Stimulated activated naive B cell treated with anti-CD40 and anti-IgM and Interleukin-4, amounts not matched to agents 10 μg/mL and 1 μg/mL and 100 μg/mL, for 72 hours (primary cell): ENCODE measurements around the gene TRERF1.
A peak's percentile ranks its signal among the peaks of the same experiment; 100 is the strongest.
"Not testable (repeated sequence)": the region's sequence is repeated elsewhere in the genome, so short reads cannot be mapped to it uniquely, and the experiment has no call there.

ENCODE experiments used
- ATAC-seq, 2 donors: fragments of 150-1000 bp; cut with Tn5 transposase; replicated peaks; 2 replicates each; pipeline ENCODE4 v1.10.0; 2021; ENCODE audit warnings: moderate library complexity in 1 of 2
- DNase-seq: peaks from one replicate; pipeline ENCODE4 v3.0.0; 2021
- H3K27ac Mint-ChIP-seq: one replicate; pipeline ENCODE4 v1.8.0; 2022; ENCODE audit warnings: mild to moderate bottlenecking, mixed read lengths
- H3K27me3 Mint-ChIP-seq, 2 donors: one replicate each; pipeline ENCODE4 v1.8.0; 2022; ENCODE audit warnings: mixed read lengths in 2 of 2
- H3K36me3 Mint-ChIP-seq, 2 donors: one replicate each; pipeline ENCODE4 v1.8.0; 2022; ENCODE audit warnings: mixed read lengths in 2 of 2, mild to moderate bottlenecking in 1 of 2
- H3K4me1 Mint-ChIP-seq, 2 donors: one replicate each; pipeline ENCODE4 v1.8.0; 2022; ENCODE audit warnings: mixed read lengths in 2 of 2, mild to moderate bottlenecking in 1 of 2
- H3K4me3 Mint-ChIP-seq, 2 donors: one replicate each; pipeline ENCODE4 v1.8.0; 2022; ENCODE audit warnings: mild to moderate bottlenecking in 2 of 2, mixed read lengths in 2 of 2, moderate library complexity in 1 of 2
- H3K9me3 Mint-ChIP-seq, 2 donors: one replicate each; pipeline ENCODE4 v1.8.0; 2022; ENCODE audit warnings: mixed read lengths in 2 of 2, mild to moderate bottlenecking in 1 of 2

Gene TRERF1

DNA sequence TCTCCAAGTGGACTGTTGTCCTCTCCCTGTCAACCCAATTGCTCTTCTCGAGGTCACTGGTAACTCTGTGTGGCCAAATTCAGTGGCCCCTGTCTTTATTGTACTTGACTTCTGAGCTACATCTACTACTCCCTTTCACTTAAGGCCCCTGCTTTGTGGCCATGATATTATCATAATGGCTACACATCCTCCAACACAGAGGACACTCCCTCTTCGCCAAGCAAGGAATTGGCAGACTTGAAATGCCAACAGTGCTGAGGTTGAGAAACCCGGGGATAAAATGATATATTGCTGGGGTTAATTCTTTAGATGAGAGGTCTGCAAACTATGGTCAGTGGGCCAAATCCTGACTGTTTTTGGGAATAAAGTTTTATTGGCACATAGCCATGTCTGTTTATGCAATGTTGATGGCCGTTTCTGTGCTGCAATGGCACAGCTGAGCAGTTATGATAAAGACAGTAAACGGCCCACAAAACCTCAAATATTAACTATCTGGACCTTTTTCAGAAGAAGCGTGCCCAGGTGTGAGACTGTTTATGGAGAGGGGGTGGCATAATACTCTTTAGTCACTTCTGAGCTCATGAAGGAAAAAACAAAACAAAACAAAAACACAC lies 222.1 kb downstream of the TRERF1 start:
- ATAC-seq (no peak), DNase-seq (no peak)
- Mint-ChIP-seq H3K4me1 (peaks cover 1 to 4% of the 10 kb centered on the region in 2 donors), H3K27ac (no peak overlapping the region), H3K36me3 (peaks cover 0 to 2% of the 10 kb centered on the region in 2 donors), H3K27me3 (no peaks in the 10 kb centered on the region), H3K4me3 (no peak overlapping the region), H3K9me3 (no peaks in the 10 kb centered on the region)

DNA sequence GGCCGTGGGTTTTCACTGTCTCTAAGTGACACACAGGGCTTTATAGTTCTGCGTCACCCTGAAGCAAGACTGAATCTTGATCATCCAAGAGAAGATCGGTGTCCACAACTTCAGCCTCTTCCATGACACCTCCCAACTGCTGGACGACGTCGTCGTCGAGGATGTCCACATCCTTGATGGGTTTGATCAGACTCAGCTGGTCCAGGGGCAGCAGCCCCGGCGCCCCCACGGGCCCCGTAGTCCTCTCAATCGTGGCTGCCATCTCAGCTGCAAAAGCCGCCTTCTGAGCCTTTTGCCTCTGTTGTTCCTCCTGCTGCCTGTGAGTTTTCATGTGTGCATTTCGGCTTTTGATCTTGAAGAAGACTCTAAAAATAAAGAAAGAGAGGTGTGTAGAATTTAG lies 223.4 kb downstream of the TRERF1 start:
- Mint-ChIP-seq H3K27ac (no peak overlapping the region), H3K27me3 (no peaks in the 10 kb centered on the region), H3K36me3 (no peaks in the 10 kb centered on the region), H3K9me3 (no peaks in the 10 kb centered on the region), H3K4me3 (no peak overlapping the region), H3K4me1 (peaks cover 5 to 7% of the 10 kb centered on the region in 2 donors)
- DNase-seq (no peak), ATAC-seq (no peak)

DNA sequence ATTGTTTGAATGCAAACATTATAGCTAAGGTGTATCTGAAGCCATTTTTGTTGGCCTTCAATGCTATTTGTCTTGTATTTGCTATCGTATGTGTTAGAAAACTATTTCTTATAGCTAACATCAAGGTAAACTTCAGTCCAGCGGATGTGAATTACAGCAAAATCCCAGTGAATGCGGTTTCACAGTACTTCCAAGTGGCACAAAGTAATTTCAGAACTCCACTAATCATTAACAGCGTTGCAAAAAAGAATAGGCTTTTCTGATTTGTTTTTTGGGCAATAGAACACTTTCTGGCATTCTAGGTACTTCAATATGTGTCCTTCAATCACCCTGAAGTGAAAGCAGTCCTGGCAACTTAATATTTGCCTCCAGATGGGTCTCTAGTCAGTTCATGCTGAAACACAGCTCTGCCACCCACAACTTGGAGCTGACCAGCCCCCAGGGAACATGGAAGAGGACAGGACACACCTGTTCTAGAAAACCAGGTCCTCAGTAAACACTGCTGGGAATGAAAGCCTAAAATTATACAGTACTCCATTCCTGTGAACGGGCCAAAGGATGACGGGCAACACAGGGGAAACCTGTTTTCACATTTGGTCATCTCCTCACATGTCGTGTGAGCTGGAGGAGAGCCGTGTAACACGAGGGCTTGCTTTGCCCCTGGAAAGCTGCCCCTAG lies 224.4 kb downstream of the TRERF1 start:
- no peaks in the 10 kb centered on the region for H3K27me3 Mint-ChIP-seq
- no peak overlapping the region for H3K4me3 Mint-ChIP-seq
- peaks cover 5 to 7% of the 10 kb centered on the region in 2 donors for H3K4me1 Mint-ChIP-seq
- ATAC-seq: no peak
- no peaks in the 10 kb centered on the region for H3K36me3 Mint-ChIP-seq
- no peaks in the 10 kb centered on the region for H3K9me3 Mint-ChIP-seq
- H3K27ac Mint-ChIP-seq: no peak overlapping the region
- no peak for DNase-seq

DNA sequence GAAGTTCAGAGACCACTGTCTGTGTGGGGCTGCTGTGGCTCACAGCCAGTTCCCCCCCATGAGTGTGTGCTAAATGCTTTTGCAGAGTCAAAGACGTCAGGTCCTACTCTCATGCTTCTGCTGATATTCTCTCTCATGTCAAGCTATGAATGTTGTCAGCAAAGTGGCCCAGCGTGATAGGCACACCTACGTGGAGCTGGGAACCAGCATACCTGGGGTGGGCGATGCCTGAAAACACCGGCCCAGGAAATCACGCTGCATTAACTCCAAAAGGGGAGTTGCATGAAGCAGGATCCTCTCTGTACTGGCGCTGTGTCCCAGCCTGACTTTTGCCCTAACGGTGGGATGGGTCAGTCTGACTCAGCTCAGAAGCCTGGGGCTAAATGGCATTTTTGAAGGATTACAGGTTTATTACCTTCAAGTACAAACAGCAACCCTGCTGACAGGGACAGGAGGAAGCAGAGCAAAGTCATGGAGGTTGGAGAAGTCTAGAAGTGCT lies 225.0 kb downstream of the TRERF1 start:
- Mint-ChIP-seq H3K36me3 (no peaks in the 10 kb centered on the region), H3K27ac (no peak overlapping the region), H3K4me3 (no peak overlapping the region), H3K4me1 (peaks cover 5 to 7% of the 10 kb centered on the region in 2 donors), H3K9me3 (no peaks in the 10 kb centered on the region), H3K27me3 (no peaks in the 10 kb centered on the region)
- DNase-seq (no peak), ATAC-seq (no peak)

DNA sequence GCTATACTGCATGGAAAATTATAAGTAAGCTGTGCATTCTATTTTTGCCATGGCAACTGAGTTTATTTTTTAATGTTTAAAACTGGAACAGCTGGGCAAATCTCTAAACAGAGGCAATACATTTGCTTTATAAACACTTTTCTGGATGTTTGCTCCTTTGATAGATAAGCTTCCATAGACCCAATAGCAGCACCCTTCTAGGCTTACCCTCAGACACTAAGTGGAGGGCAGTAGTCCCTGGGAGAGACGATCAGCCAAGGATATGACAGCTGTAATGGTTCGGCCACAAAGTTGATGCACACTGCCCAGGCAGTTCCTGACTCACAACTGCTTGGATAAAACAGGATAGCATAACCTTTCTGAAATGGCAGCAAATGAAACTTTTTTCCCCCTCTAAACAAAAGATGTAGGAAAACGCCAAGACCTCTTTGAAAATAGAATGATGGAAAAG lies 225.5 kb downstream of the TRERF1 start:
- DNase-seq (no peak), ATAC-seq (no peak)
- no peak overlapping the region for H3K4me3 Mint-ChIP-seq
- H3K36me3 Mint-ChIP-seq: no peaks in the 10 kb centered on the region
- no peaks in the 10 kb centered on the region for H3K9me3 Mint-ChIP-seq
- peaks cover 5 to 7% of the 10 kb centered on the region in 2 donors for H3K4me1 Mint-ChIP-seq
- no peaks in the 10 kb centered on the region for H3K27me3 Mint-ChIP-seq
- no peak overlapping the region for H3K27ac Mint-ChIP-seq

DNA sequence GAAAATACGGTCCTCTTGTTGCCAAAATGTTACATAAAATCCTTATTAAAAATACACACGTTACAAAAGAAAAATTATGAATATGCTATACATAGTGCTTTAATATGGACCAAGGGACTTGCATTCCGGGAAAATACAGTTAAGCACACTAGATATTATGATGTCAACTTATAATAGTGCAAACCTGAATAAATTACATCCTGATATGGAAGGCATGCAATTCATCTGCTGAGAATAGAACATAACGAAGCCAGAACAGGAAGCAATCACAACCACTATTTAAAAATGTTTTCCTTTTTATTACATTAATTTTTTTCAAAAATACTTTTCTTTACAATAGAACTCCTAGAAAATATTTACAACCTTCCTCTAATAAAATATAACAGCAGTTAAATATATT lies 226.3 kb downstream of the TRERF1 start:
- Mint-ChIP-seq H3K4me3 (no peak overlapping the region), H3K27me3 (no peaks in the 10 kb centered on the region), H3K4me1 (peaks cover 8 to 12% of the 10 kb centered on the region in 2 donors), H3K36me3 (no peaks in the 10 kb centered on the region), H3K9me3 (no peaks in the 10 kb centered on the region), H3K27ac (no peak overlapping the region)
- no peak for DNase-seq
- no peak for ATAC-seq

DNA sequence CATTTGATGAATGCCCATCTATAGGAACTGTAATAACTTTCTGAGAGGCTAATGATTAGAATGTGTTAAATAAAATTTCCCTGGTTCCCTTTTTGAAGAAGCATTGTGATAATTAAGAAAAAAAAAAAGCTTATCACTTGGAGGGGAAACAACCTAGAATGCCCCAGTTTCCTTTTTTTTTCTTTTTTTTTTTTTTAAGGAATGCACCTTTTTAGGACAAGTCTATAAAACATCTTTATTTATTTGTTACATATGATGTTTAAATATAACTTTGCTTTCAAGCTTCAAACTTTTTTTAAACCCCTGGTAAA lies 226.7 kb downstream of the TRERF1 start:
- no peak overlapping the region for H3K27ac Mint-ChIP-seq
- H3K36me3 Mint-ChIP-seq: no peaks in the 10 kb centered on the region
- no peaks in the 10 kb centered on the region for H3K27me3 Mint-ChIP-seq
- ATAC-seq (peak in 1 of 2 donors; percentile 16), DNase-seq (no peak)
- peaks cover 8 to 12% of the 10 kb centered on the region in 2 donors for H3K4me1 Mint-ChIP-seq
- H3K4me3 Mint-ChIP-seq: no peak overlapping the region
- H3K9me3 Mint-ChIP-seq: no peaks in the 10 kb centered on the region

DNA sequence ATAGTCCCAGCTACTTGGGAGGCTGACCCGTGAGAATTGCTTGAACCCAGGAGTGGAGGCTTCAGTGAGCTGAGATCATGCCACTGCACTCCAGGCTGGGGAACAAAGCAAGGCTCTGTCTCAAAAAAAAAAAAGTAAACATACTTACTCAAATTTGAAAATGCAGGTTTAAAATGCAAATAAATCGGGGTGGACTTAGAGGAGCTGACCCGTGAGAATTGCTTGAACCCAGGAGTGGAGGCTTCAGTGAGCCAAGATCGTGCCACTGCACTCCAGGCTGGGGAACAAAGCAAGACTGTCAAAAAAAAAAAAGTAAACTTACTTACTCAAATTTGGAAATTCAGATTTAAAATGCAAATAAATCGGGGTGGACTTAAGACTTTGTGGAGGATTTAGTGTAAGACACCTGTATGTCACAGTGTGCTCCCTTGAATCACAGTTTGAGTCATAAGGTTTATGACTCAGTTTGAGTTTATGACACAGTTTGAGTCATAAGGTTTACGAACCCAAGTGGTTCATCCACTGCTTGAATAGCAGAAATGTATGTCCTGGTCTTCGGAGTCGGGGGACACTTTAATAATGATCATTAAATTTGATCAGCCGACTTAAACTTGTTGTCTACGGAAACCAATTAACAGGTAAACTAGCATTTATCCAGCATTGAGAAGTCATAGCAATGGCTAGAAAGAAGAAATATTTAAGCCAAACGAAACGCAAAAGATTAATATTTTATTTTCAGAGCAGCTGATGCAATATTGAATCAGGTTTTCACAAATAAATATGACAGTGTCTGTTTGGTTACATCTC lies 227.3 kb downstream of the TRERF1 start:
- H3K27me3 Mint-ChIP-seq: no peaks in the 10 kb centered on the region
- peak overlapping the region in 1 of 2 donors; percentile 25 for H3K4me3 Mint-ChIP-seq
- no peaks in the 10 kb centered on the region for H3K36me3 Mint-ChIP-seq
- ATAC-seq: peak; percentile 97 to 99
- DNase-seq: peak; percentile 4
- H3K27ac Mint-ChIP-seq: peak overlapping the region; percentile 51
- H3K9me3 Mint-ChIP-seq: no peaks in the 10 kb centered on the region
- H3K4me1 Mint-ChIP-seq: peaks cover 7 to 12% of the 10 kb centered on the region in 2 donors

DNA sequence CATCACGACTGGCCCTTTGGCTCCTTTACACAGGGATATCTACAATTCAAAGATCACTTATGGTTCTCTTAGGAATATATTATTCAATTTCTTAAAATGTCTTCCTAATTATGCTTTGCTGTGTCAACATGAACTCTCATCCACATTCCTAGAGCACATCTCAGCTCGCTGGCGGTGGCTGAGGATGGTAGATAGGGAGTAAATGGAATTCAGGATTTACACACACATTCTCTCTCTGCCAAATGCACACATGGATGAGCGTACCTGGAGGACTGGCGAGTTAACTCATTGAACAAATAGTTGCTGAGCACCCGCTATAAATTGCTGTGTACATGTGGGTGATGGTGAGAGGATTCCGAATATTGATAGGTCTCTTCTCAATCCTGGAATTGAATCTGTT lies 229.3 kb downstream of the TRERF1 start:
- peaks cover 9 to 19% of the 10 kb centered on the region in 2 donors for H3K4me1 Mint-ChIP-seq
- H3K9me3 Mint-ChIP-seq: no peaks in the 10 kb centered on the region
- DNase-seq (no peak), ATAC-seq (no peak)
- H3K27ac Mint-ChIP-seq: no peak overlapping the region
- peaks cover 3 to 4% of the 10 kb centered on the region in 2 donors for H3K36me3 Mint-ChIP-seq
- no peak overlapping the region for H3K4me3 Mint-ChIP-seq
- H3K27me3 Mint-ChIP-seq: no peaks in the 10 kb centered on the region

DNA sequence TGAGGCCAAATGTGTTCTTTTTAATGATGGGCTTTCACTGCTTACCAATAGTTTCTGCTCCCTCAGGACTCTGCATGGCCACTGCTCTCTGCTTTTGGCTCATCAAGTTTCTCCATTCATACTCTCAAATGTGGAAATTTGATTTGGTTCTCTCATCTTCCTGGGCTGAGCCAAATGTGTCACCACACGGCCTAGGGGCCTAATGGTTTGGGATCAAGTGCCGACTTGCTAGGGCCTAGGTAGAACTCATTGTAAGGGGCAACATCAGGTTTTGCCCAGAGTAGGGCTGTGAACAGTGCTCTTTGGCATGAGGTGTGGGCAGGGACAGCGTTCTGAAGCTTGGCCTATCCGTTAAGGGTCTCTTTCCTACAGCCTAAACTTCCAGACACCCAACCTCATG lies 230.2 kb downstream of the TRERF1 start:
- H3K4me1 Mint-ChIP-seq: peaks cover 11 to 22% of the 10 kb centered on the region in 2 donors
- H3K9me3 Mint-ChIP-seq: no peaks in the 10 kb centered on the region
- ATAC-seq (no peak), DNase-seq (no peak)
- H3K27me3 Mint-ChIP-seq: no peaks in the 10 kb centered on the region
- H3K27ac Mint-ChIP-seq: no peak overlapping the region
- H3K4me3 Mint-ChIP-seq: no peak overlapping the region
- peaks cover 3 to 4% of the 10 kb centered on the region in 2 donors for H3K36me3 Mint-ChIP-seq

DNA sequence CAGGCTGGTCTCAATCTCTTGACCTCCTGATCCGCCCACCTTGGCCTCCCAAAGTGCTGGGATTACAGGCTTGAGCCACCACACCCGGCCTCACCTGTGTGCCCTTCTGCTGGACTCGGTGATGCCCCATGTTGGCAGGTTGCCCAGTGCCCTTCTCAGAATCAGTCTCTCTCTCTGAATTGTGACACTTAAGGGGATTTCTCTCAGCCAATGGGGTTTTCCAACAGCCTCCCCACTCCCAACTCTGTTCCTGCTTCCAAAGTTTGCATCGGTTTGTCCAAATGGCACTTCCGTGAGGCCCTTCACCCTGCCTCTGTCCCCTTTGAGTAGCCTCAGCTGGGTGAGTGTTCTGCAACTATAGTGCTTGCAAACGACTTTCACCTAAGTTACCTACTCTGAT lies 230.9 kb downstream of the TRERF1 start:
- peaks cover 16 to 30% of the 10 kb centered on the region in 2 donors for H3K4me1 Mint-ChIP-seq
- H3K9me3 Mint-ChIP-seq: no peaks in the 10 kb centered on the region
- peaks cover 3 to 4% of the 10 kb centered on the region in 2 donors for H3K36me3 Mint-ChIP-seq
- H3K4me3 Mint-ChIP-seq: no peak overlapping the region
- no peak overlapping the region for H3K27ac Mint-ChIP-seq
- DNase-seq (no peak), ATAC-seq (no peak)
- H3K27me3 Mint-ChIP-seq: no peaks in the 10 kb centered on the region

DNA sequence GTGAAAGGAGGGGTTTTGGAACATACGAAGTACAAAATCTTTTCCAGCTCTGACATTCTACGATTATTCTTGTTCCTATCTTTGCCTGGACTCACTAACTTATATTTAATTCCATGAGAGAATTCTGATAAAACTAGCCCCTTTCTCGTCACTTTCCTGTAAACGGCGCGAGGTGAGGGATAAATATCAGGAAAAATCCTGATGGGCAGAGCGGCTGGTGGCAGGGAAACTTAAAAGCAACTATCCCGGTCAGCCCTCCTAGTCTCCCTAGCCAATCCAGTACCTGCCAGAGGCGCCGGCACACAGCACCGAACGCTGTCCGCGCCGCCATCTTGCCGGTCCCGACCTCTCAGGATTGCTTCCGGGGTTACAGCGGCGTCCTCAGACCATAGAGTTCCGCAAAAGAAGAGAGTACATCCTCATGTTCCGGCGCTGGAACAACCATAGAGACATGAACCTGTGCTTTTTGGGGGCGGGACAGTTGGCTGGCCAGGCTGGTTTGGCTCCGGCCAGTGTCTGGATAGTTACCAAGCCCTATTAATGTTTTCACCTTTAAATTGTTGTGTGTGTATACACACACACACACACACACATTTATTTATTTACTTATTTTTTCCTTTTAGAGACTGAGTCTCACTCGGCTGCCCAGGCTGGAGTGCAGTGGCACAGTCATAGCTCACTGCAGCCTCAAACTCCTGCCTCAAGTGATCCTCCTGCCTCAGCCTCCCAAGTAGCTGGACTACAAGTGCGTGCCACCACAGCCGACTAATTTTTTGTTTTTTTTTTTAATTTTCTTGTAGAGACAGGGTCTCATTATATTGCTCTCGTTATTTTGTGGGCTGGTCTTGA lies 234.0 kb downstream of the TRERF1 start, which contains the start of gene MRPS10:
Gene MRPS10 (minus strand): TSS at position 343 of the 849 bp plus-strand sequence. CDS start 12 bp downstream, at position 331.
- DNase-seq: peak; percentile 89
- peak within 1 kb of the TSS; percentile 99 for H3K27ac Mint-ChIP-seq
- H3K27me3 Mint-ChIP-seq: no peaks in the 10 kb centered on the region
- ATAC-seq: peak; percentile 100
- H3K4me3 Mint-ChIP-seq: peak within 1 kb of the TSS; percentile 96 to 98
- H3K9me3 Mint-ChIP-seq: no peaks in the 10 kb centered on the region
- H3K4me1 Mint-ChIP-seq: peaks cover 16 to 34% of the 10 kb centered on the region in 2 donors
- peaks cover 5 to 9% of the 10 kb centered on the region in 2 donors for H3K36me3 Mint-ChIP-seq

DNA sequence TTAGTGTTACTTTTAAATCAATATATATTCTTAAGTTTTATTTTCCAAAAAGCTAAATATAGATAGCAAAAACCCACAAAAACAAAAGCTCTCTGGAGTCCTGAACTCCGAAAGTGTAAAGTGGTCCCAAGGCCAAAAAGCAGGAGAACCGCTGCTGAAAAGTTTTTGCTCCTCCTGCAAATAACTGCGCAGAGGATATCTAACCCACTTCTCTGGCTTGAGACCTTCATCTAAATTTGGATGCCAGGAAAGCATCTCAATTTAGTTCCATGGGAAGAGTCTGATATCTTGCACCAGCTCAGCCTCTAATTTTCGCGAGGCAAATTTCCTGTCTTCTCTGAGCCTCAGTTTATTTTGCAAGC lies 234.6 kb downstream of the TRERF1 start:
- ATAC-seq (no peak), DNase-seq (no peak)
- peak overlapping the region; percentile 99 for H3K27ac Mint-ChIP-seq
- H3K9me3 Mint-ChIP-seq: no peaks in the 10 kb centered on the region
- H3K4me3 Mint-ChIP-seq: peak overlapping the region; percentile 96 to 98
- H3K36me3 Mint-ChIP-seq: peaks cover 5 to 12% of the 10 kb centered on the region in 2 donors
- peaks cover 16 to 39% of the 10 kb centered on the region in 2 donors for H3K4me1 Mint-ChIP-seq
- no peaks in the 10 kb centered on the region for H3K27me3 Mint-ChIP-seq

DNA sequence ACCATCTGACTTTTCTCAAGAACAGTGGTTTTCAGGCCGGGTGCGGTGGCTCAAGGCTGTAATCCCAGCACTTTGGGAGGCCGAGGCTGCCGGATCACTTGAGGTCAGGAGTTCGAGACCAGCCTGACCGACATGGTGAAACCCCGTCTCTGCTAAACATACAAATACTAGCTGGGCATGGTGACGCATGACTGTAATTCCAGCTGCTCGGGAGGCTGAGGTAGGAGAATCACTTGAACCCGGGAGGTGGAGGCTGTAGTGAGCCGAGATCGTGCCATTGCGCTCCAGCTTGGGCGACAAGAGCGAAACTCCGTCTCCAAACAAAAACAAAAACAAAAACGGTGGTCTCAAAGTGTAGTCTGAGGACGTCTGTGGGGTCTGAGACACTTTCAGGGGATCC lies 235.2 kb downstream of the TRERF1 start:
- not testable (repeated sequence) for DNase-seq, H3K27me3 Mint-ChIP-seq, H3K9me3 Mint-ChIP-seq, ATAC-seq
- peaks cover 5 to 12% of the 10 kb centered on the region in 2 donors for H3K36me3 Mint-ChIP-seq
- H3K4me1 Mint-ChIP-seq: peaks cover 19 to 46% of the 10 kb centered on the region in 2 donors
- peak overlapping the region; percentile 74 to 78 for H3K4me3 Mint-ChIP-seq
- peak overlapping the region; percentile 82 for H3K27ac Mint-ChIP-seq
